NCI-H2081 treated with DMSO at 0.1 percent for 48 hours (cell line): ENCODE results near the gene TMEM151A.
"Not testable (repeated sequence)": the region's sequence is repeated elsewhere in the genome, so short reads cannot be mapped to it uniquely, and the experiment has no call there.

Experiments used
- DNase-seq: peaks from one replicate; lab custom pipeline; 2025; lab: John Stamatoyannopoulos, UW

Gene TMEM151A

GRCh38 chr11:66291706-66292542 is at the start of gene TMEM151A:
TMEM151A (plus strand) TSS chr11:66291894; CDS start chr11:66292014, 120 bp downstream.
- DNase-seq = no peak

GRCh38 chr11:66242095-66242765 is 49.5 kb upstream of the TMEM151A start:
- DNase-seq = no peak

- DNase-seq = no peak
These were observed 47.7 kb upstream of the TMEM151A start for GRCh38 chr11:66243782-66244535.

GRCh38 chr11:66247295-66247694 is 44.4 kb upstream of the TMEM151A start:
- DNase-seq = no peak

- DNase-seq = no peak
These were observed 43.9 kb upstream of the TMEM151A start for GRCh38 chr11:66247801-66248200.

- DNase-seq = no peak
These were observed 42.8 kb upstream of the TMEM151A start for GRCh38 chr11:66248903-66249302.

GRCh38 chr11:66251809-66252208 is 39.9 kb upstream of the TMEM151A start:
- no peak for DNase-seq

- not testable (repeated sequence) for DNase-seq
These were observed 38.6 kb upstream of the TMEM151A start for GRCh38 chr11:66253081-66253480.

GRCh38 chr11:66258473-66258893 is 33.2 kb upstream of the TMEM151A start:
- DNase-seq = no peak

- no peak for DNase-seq
These were observed 32.5 kb upstream of the TMEM151A start for GRCh38 chr11:66259225-66259624.

GRCh38 chr11:66259956-66260355 is 31.7 kb upstream of the TMEM151A start:
- DNase-seq = no peak

GRCh38 chr11:66261578-66261977 is 30.1 kb upstream of the TMEM151A start:
- DNase-seq = no peak

- no peak for DNase-seq
These were observed 29.5 kb upstream of the TMEM151A start for GRCh38 chr11:66262191-66262590.

GRCh38 chr11:66262696-66263095 is 29.0 kb upstream of the TMEM151A start:
- no peak for DNase-seq

GRCh38 chr11:66263231-66263630 is 28.5 kb upstream of the TMEM151A start:
- DNase-seq = no peak

- DNase-seq = no peak
These were observed 27.9 kb upstream of the TMEM151A start for GRCh38 chr11:66263785-66264184.

GRCh38 chr11:66264383-66264782 is 27.3 kb upstream of the TMEM151A start:
- DNase-seq = no peak

- no peak for DNase-seq
These were observed 26.8 kb upstream of the TMEM151A start for GRCh38 chr11:66264914-66265313.

- DNase-seq = no peak
These were observed 25.9 kb upstream of the TMEM151A start for GRCh38 chr11:66265531-66266377.

GRCh38 chr11:66266378-66267038 is 25.2 kb upstream of the TMEM151A start:
- no peak for DNase-seq

- DNase-seq = no peak
These were observed 24.7 kb upstream of the TMEM151A start for GRCh38 chr11:66267039-66267378.
